Left renal pelvis (tissue), 4 donors: ENCODE measurements around the gene KIF18A. TPM values are rescaled to one million over a fixed set of nuclear protein-coding genes. Genes with fewer than 3 reads are reported as not detected.

Source experiments
- DNase-seq, 4 donors: peaks; one replicate each; pipeline ENCODE4 v3.0.0-alpha.2; 2013; ENCODE audit warnings: low read depth in 4 of 4, low spot score in 3 of 4
- polyA plus RNA-seq, 4 donors: library from polyadenylated mRNA; unstranded; fragments of 120-200 nt; gene quantifications; one replicate each; pipeline ENCODE4 v1.2.1, GENCODE V29; 2013; ENCODE audit not compliant: insufficient read length in 4 of 4

KIF18A gene
- polyA plus RNA-seq, 4 donors = 9.6 to 13.4 (median 10.9) TPM

DNA sequence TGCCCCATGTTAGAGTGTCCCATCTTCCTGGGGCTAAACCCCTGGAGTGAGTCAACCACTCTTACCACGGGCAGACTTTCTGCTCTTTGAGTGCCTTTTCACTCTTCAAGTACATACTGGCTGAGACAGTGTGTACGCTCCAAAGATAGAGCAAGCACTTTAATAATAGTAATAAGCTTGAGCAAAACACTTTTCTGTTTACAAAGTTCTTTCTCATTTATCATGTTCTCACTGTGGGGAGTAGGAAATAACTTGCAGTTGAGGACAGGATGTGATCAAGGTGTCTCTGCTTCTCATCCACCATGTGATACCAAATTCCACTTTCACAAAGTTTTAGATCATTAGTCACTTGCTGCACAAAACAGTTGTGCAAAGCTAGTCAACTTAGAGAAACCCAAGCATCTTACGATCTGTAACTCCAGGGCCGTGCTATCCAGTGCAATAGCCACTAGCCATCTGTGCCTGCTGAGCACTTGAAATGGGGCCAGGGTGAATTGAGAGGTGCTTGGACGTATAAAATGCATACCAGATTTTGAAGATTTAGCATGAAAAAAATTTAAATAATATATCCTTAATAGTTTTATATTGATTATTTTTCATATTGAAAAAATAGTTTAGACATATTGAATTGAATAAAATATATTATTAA is 135.3 kb downstream of the KIF18A start:
- DNase-seq = no peak

DNA sequence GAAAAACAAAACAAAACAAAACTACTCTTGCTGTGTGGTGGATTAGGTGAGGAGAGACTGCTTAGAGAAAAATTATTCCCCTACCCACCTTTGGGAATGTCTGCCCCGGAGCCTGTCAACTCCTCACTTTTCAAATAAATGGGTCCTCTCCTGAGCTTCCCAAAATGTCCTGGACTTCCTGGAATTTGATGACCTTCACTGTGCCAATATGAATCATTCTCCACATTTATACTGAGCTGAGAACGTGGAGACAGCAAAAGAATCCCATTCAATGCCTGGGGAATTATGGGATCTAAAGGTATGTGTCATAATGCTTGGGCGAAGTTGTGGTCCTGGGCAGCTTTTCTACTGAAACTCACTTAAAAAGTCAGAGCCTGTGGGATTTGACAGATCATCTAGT is 136.8 kb downstream of the KIF18A start:
- no peak for DNase-seq

Other genes with a start within 250 kb of the KIF18A start
- gene METTL15, start 232 bp upstream of the KIF18A start, polyA plus RNA-seq = 10 to 100 TPM; 13.9 to 20.8 (median 20.1) TPM